ENCODE measurements around the gene PAPPA. TPM values are rescaled to one million over a fixed set of nuclear protein-coding genes. Genes with fewer than 3 reads are reported as not detected.

The PAPPA gene
- total and polyA plus RNA-seq, 9 of the 15 experiments (the other 6 are each of a cell fraction or from before 2014, with no cell fraction given), result 0.06 to 0.18 (median 0.11) TPM

DNA sequence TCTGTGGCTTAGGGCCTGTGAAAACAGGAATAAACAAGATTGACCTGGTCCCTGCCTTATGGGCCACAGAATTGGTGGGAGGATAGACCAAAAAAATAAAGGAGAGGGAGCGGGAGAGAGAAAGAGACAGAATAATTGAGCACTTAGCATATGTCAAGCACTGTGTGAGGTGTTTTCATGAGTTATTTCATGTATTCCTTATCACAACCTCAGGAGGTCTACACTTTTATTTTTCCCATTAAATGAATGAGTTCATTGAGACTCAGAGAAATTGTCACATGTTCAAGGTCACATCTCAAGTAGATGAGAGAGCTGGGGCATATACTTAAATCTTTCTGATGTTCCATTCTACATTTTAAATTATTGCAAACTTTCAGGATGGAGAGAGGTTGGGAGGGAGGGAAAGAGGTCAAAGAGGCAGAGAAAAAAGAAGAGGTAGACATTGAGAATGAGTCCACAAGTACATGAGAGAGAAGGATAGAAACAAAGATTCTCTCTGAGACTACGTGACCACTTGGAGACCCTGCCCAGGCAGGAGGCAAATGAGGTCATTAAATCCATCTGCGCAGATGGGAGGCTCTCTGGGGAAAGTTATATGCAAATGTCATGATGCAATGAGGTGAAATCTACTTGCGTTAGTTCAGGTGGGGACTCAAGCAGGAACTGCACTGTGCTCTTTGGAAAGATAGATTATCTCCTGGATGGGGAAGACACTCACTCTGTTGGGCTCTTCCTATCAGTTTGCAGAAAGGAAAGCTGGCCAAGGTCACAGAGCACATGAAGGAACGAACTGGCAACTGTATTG, 241.5 kb downstream of the PAPPA start (continued):
- TF ChIP-seq STAT5A (IDR thresholded peaks at IDR 0.05; ENCODE audit: borderline replicate concordance, low read length), result no peak; the same call in 1 of the 2 replicates
- TF ChIP-seq FOXP1 (CRISPR knock-in tag; IDR thresholded peaks at IDR 0.05), result no peak
- no peak for TF ChIP-seq SIN3B (IDR thresholded peaks at IDR 0.05; ENCODE audit: low read depth)
- TF ChIP-seq, protein P1, sequence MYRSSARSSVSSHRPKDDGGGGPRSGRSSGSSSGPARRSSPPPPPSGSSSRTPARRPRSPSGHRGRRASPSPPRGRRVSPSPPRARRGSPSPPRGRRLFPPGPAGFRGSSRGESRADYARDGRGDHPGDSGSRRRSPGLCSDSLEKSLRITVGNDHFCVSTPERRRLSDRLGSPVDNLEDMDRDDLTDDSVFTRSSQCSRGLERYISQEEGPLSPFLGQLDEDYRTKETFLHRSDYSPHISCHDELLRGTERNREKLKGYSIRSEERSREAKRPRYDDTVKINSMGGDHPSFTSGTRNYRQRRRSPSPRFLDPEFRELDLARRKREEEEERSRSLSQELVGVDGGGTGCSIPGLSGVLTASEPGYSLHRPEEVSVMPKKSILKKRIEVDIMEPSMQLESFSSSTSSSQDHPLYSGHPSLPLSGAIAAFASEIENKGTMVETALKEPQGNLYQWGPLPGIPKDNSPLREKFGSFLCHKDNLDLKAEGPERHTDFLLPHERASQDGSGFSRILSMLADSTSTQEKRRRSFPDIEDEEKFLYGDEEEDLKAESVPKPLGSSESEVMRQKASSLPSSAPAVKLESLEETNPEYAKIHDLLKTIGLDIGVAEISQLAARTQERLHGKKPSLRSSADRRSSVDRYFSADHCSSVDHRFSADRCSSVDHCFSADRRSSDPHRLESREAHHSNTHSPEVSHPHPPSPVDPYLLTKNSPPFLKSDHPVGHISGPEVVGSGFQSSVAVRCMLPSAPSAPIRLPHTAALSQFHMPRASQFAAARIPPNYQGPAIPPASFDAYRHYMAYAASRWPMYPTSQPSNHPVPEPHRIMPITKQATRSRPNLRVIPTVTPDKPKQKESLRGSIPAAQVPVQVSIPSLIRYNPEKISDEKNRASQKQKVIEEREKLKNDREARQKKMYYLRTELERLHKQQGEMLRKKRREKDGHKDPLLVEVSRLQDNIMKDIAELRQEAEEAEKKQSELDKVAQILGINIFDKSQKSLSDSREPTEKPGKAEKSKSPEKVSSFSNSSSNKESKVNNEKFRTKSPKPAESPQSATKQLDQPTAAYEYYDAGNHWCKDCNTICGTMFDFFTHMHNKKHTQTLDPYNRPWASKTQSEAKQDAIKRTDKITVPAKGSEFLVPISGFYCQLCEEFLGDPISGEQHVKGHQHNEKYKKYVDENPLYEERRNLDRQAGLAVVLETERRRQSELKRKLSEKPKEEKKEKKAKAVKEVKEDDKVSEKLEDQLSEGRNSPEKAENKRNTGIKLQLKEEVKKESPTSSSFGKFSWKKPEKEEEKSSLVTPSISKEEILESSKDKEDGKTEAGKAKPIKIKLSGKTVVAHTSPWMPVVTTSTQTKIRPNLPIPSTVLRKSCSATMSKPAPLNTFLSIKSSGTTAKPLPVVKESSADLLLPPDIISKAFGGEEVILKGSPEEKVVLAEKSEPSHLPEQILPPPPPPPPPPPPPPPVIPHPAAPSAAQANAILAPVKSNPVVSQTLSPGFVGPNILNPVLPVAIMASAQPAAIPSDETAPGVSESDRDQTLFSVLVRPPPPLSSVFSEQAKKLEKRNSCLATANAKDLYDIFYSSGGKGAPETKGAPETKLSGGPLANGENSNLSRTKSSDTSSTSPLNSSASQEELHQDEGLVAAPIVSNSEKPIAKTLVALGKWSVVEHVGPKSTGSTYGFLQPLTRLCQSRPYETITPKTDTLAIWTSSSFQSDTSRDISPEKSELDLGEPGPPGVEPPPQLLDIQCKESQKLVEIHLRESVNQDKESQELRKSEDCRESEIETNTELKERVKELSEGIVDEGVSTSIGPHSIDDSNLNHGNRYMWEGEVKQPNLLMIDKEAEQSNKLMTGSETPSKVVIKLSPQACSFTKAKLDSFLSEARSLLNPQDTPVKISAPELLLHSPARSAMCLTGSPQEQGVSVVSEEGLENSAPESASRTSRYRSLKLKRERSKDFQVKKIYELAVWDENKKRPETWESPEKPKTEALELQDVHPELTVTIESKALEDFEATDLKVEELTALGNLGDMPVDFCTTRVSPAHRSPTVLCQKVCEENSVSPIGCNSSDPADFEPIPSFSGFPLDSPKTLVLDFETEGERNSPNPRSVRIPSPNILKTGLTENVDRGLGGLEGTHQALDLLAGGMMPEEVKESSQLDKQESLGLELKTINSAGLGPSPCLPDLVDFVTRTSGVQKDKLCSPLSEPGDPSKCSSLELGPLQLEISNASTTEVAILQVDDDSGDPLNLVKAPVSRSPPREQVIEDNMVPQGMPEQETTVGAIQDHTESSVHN (IDR thresholded peaks at IDR 0.05; ENCODE audit: borderline replicate concordance in 1 of 2, low read depth in 1 of 2), result peak; percentile 31 to 87; a peak in 3 of 4 replicates
- peak; percentile 68; the same call in 1 of the 2 replicates for TF ChIP-seq RBFOX2 (IDR thresholded peaks at IDR 0.05; ENCODE audit: low read depth, low read length)
- no peak for TF ChIP-seq ZFP30 (CRISPR knock-in tag; IDR thresholded peaks at IDR 0.05; ENCODE audit: borderline replicate concordance)
- no peak for TF ChIP-seq CUX1 (CRISPR knock-in tag; IDR thresholded peaks at IDR 0.05)
- TF ChIP-seq ZBTB2 (IDR thresholded peaks at IDR 0.05), result no peak
- TF ChIP-seq CBFA2T2 (conservative IDR thresholded peaks at IDR 0.05), result peak; percentile 59
